WTC11 (cell line): Measurements from ENCODE around the gene C17orf114.
A peak's percentile ranks its signal among the peaks of the same experiment; 100 is the strongest.

ENCODE experiments used
- ATAC-seq: fragments of 200-7000 bp; cut with Tn5 transposase; 2 replicates; pipeline ENCODE4 v1.10.0; 2021; ENCODE audit warnings: mild to moderate bottlenecking, moderate library complexity
- CTCF ChIA-PET: fragments of 300-600 bp; sonication (Branson Sonifier 250); formaldehyde crosslinking; loops from one replicate; lab custom pipeline; 2021; ENCODE audit warnings: antibody characterized with exemption; lab: Charles Lee
- POLR2A ChIA-PET: fragments of 350-600 bp; sonication (Branson Sonifier 250); formaldehyde crosslinking; loops from one replicate; lab custom pipeline; 2021; ENCODE audit warnings: antibody characterized with exemption; lab: Charles Lee
- DNase-seq: peaks from one replicate; pipeline ENCODE4 v3.0.0; 2021; ENCODE audit warnings: low spot score
- H3K27ac Mint-ChIP-seq: 2 replicates; pipeline ENCODE4 v1.8.0; 2021; ENCODE audit warnings: mixed read lengths
- H3K27me3 Mint-ChIP-seq: 2 replicates; pipeline ENCODE4 v1.8.0; 2021; ENCODE audit warnings: low read depth, mild to moderate bottlenecking, moderate library complexity, mixed read lengths
- H3K36me3 Mint-ChIP-seq: 2 replicates; pipeline ENCODE4 v1.8.0; 2021; ENCODE audit warnings: mixed read lengths
- H3K4me1 Mint-ChIP-seq: 2 replicates; pipeline ENCODE4 v1.8.0; 2022; ENCODE audit warnings: mixed read lengths
- H3K4me3 Mint-ChIP-seq: 2 replicates; pipeline ENCODE4 v1.8.0; 2021; ENCODE audit warnings: mild to moderate bottlenecking, moderate library complexity, mixed read lengths
- H3K9me3 Mint-ChIP-seq: 2 replicates; pipeline ENCODE4 v1.8.0; 2021; ENCODE audit warnings: mixed read lengths
- AFF4 ChIP-seq: sonication (generic); formaldehyde crosslinking; IDR thresholded peaks from 2 replicates; pipeline ENCODE4 v1.8.1; 2023; ENCODE audit warnings: mild to moderate bottlenecking, missing genetic modification reagents, borderline replicate concordance
- ATF3 ChIP-seq: sonication (generic); formaldehyde crosslinking; conservative IDR thresholded peaks from 2 replicates; pipeline ENCODE4 v1.8.1; 2022; ENCODE audit warnings: mild to moderate bottlenecking, missing genetic modification reagents
- CREB1 ChIP-seq: sonication (generic); formaldehyde crosslinking; IDR thresholded peaks from 2 replicates; pipeline ENCODE4 v1.8.0; 2023; ENCODE audit warnings: mild to moderate bottlenecking, missing genetic modification reagents
- CREM ChIP-seq: sonication (generic); formaldehyde crosslinking; IDR thresholded peaks from 2 replicates; pipeline ENCODE4 v1.8.1; 2022; ENCODE audit warnings: mild to moderate bottlenecking, missing genetic modification reagents, moderate library complexity
- FOXP1 ChIP-seq: sonication (generic); formaldehyde crosslinking; IDR thresholded peaks from 2 replicates; pipeline ENCODE4 v1.8.0; 2022; ENCODE audit warnings: missing genetic modification reagents, mild to moderate bottlenecking, moderate library complexity, borderline replicate concordance
- HMGA2 ChIP-seq: fragments of 250-450 bp; sonication (Bioruptor Pico); IDR thresholded peaks from 2 replicates; pipeline ENCODE4 v1.4.0; 2021; ENCODE audit warnings: mild to moderate bottlenecking, moderate library complexity
- IRF2 ChIP-seq: sonication (generic); formaldehyde crosslinking; IDR thresholded peaks from 2 replicates; pipeline ENCODE4 v1.8.0; 2022; ENCODE audit warnings: low read depth, missing genetic modification reagents, borderline replicate concordance
- MAX ChIP-seq: sonication (generic); formaldehyde crosslinking; IDR thresholded peaks from 2 replicates; pipeline ENCODE4 v1.8.0; 2022; ENCODE audit warnings: mild to moderate bottlenecking, missing genetic modification reagents
- OVOL2 ChIP-seq: fragments of 250-450 bp; sonication (Bioruptor Pico); IDR thresholded peaks from 2 replicates; pipeline ENCODE4 v1.9.0; 2021; ENCODE audit warnings: mild to moderate bottlenecking, borderline replicate concordance
- SMAD3 ChIP-seq: sonication (generic); formaldehyde crosslinking; IDR thresholded peaks from 2 replicates; pipeline ENCODE4 v1.8.0; 2022; ENCODE audit warnings: missing genetic modification reagents, mild to moderate bottlenecking, borderline replicate concordance
- ZBTB21 ChIP-seq: sonication (generic); formaldehyde crosslinking; IDR thresholded peaks from 2 replicates; pipeline ENCODE4 v1.8.1; 2023; ENCODE audit warnings: mild to moderate bottlenecking, missing genetic modification reagents, borderline replicate concordance
- ZNF121 ChIP-seq: sonication (generic); formaldehyde crosslinking; IDR thresholded peaks from 2 replicates; pipeline ENCODE4 v1.8.0; 2023; ENCODE audit warnings: missing genetic modification reagents
- ZNF423 ChIP-seq: fragments of 250-450 bp; sonication (Bioruptor Pico); IDR thresholded peaks from 2 replicates; pipeline ENCODE4 v2.1.2; 2022; ENCODE audit warnings: mild to moderate bottlenecking, moderate library complexity
- ZNF532 ChIP-seq: fragments of 250-450 bp; sonication (Bioruptor Pico); IDR thresholded peaks from 2 replicates; pipeline ENCODE4 v1.9.0; 2021; ENCODE audit warnings: mild to moderate bottlenecking, borderline replicate concordance
- ZSCAN18 ChIP-seq: fragments of 250-450 bp; sonication (Bioruptor Pico); IDR thresholded peaks from 2 replicates; pipeline ENCODE4 v2.1.2; 2022; ENCODE audit warnings: mild to moderate bottlenecking, moderate library complexity
- TF ChIP-seq, protein P1 (sequence below): sonication (generic); formaldehyde crosslinking; IDR thresholded peaks from 2 replicates; pipeline ENCODE4 v1.8.1; 2023; ENCODE audit warnings: mild to moderate bottlenecking, missing genetic modification reagents
- TF ChIP-seq, protein P2 (sequence below): fragments of 250-450 bp; sonication (Bioruptor Pico); IDR thresholded peaks from 2 replicates; pipeline ENCODE4 v1.9.0; 2021; ENCODE audit warnings: mild to moderate bottlenecking
- TF ChIP-seq, protein P3 (sequence below): fragments of 250-450 bp; sonication (Bioruptor Pico); conservative IDR thresholded peaks from 2 replicates; pipeline ENCODE4 v1.9.0; 2021; ENCODE audit warnings: mild to moderate bottlenecking
- TF ChIP-seq, protein P4 (sequence below): sonication (generic); formaldehyde crosslinking; IDR thresholded peaks from 2 replicates; pipeline ENCODE4 v1.8.0; 2023; ENCODE audit warnings: missing genetic modification reagents

The C17orf114 gene

DNA sequence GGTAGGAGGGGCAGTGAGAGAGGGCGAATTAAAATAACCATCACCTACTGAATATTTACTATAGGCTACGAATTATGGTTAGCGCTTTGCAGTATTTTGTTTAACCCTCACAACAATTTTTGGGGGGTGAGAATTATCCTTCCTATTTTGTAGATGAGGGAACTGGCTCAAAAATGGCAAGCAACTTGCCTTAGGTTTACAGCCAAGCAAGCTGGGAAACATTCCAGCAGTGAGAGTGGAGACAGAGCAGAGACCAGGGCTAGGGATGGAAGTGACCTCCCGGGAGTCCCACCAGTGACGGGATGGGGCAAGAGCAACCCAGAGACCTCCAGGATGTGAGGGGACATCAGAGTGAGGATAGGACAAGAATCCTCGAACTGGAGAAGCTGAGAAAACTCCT is 15.6 kb downstream of the C17orf114 start (continued):
- TF ChIP-seq ATF3 (CRISPR knock-in tag) (no peak), MAX (CRISPR knock-in tag) (no peak), OVOL2 (CRISPR knock-in tag) (no peak), ZNF423 (CRISPR knock-in tag) (no peak), ZNF121 (CRISPR knock-in tag) (no peak)
- TF ChIP-seq, protein P1, sequence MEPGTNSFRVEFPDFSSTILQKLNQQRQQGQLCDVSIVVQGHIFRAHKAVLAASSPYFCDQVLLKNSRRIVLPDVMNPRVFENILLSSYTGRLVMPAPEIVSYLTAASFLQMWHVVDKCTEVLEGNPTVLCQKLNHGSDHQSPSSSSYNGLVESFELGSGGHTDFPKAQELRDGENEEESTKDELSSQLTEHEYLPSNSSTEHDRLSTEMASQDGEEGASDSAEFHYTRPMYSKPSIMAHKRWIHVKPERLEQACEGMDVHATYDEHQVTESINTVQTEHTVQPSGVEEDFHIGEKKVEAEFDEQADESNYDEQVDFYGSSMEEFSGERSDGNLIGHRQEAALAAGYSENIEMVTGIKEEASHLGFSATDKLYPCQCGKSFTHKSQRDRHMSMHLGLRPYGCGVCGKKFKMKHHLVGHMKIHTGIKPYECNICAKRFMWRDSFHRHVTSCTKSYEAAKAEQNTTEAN (CRISPR knock-in tag), result no peak
- TF ChIP-seq, all 79 proteins: peak for 0

GRCh38 chr17:4786106-4786511 is 16.0 kb downstream of the C17orf114 start, which contains the start of gene VMO1:
Gene VMO1 (minus strand): TSS chr17:4786364. CDS start chr17:4786352, 12 bp downstream.
- no peak within 1 kb of the TSS for H3K4me3 Mint-ChIP-seq
- H3K27me3 Mint-ChIP-seq, result peaks cover 48% of the 10 kb centered on the region
- peaks cover 33% of the 10 kb centered on the region for H3K4me1 Mint-ChIP-seq
- POLR2A ChIA-PET, result no interaction called here
- no peaks in the 10 kb centered on the region for H3K36me3 Mint-ChIP-seq
- DNase-seq, result peak; percentile 23
- H3K9me3 Mint-ChIP-seq, result no peaks in the 10 kb centered on the region
- peak within 1 kb of the TSS; percentile 79 for H3K27ac Mint-ChIP-seq
- CTCF ChIA-PET, result interaction anchor here (0.8 to 2.1 kb wide), 5 partner anchors 10 to 95 kb away, joined by 4 to 9 read pairs (median 5); partner anchors contain the start of genes ARRB2, PLD2 and PSMB6
- ATAC-seq, result no peak
- no peak for TF ChIP-seq CREB1 (CRISPR knock-in tag)
- TF ChIP-seq, protein P2, sequence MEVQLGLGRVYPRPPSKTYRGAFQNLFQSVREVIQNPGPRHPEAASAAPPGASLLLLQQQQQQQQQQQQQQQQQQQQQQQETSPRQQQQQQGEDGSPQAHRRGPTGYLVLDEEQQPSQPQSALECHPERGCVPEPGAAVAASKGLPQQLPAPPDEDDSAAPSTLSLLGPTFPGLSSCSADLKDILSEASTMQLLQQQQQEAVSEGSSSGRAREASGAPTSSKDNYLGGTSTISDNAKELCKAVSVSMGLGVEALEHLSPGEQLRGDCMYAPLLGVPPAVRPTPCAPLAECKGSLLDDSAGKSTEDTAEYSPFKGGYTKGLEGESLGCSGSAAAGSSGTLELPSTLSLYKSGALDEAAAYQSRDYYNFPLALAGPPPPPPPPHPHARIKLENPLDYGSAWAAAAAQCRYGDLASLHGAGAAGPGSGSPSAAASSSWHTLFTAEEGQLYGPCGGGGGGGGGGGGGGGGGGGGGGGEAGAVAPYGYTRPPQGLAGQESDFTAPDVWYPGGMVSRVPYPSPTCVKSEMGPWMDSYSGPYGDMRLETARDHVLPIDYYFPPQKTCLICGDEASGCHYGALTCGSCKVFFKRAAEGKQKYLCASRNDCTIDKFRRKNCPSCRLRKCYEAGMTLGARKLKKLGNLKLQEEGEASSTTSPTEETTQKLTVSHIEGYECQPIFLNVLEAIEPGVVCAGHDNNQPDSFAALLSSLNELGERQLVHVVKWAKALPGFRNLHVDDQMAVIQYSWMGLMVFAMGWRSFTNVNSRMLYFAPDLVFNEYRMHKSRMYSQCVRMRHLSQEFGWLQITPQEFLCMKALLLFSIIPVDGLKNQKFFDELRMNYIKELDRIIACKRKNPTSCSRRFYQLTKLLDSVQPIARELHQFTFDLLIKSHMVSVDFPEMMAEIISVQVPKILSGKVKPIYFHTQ (CRISPR knock-in tag), result no peak
- TF ChIP-seq HMGA2 (CRISPR knock-in tag), result no peak
- TF ChIP-seq IRF2 (CRISPR knock-in tag), result no peak
- TF ChIP-seq SMAD3 (CRISPR knock-in tag), result no peak
- TF ChIP-seq, protein P3, sequence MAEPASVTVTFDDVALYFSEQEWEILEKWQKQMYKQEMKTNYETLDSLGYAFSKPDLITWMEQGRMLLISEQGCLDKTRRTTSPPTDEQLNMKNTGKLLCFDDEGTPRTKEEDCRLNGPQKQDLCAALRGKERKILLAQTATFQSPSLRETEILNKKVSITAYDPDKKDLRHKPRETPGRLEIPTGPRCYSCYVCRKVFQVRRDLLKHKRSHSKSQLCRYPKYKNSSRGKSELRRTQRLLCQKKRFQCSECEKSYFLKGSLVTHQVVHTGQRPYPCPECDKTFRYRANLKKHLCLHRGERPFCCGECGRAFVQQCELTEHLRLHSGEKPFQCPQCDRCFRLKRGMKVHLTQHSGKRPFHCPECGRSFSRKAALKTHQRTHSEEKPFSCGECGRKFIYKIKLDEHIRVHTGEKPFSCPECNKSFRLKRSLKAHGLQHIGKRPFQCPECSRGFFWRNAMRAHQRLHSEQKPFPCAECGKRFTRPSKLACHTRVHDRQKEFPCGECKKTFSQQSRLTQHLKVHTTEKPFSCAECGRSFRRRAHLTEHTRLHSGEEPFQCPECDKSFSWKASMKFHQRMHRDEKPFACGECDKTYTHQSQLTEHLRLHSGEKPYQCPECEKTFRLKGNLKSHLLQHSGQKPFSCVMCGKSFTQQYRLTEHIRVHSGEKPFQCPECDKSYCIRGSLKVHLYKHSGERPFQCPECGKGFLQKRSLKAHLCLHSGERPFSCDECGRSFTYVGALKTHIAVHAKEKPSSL (CRISPR knock-in tag), result no peak
- TF ChIP-seq FOXP1 (CRISPR knock-in tag), result no peak
- no peak for TF ChIP-seq AFF4 (CRISPR knock-in tag)
- no peak for TF ChIP-seq ZNF532 (CRISPR knock-in tag)
- TF ChIP-seq ZSCAN18 (CRISPR knock-in tag), result no peak
- no peak for TF ChIP-seq CREM (CRISPR knock-in tag)
- TF ChIP-seq, protein P4, sequence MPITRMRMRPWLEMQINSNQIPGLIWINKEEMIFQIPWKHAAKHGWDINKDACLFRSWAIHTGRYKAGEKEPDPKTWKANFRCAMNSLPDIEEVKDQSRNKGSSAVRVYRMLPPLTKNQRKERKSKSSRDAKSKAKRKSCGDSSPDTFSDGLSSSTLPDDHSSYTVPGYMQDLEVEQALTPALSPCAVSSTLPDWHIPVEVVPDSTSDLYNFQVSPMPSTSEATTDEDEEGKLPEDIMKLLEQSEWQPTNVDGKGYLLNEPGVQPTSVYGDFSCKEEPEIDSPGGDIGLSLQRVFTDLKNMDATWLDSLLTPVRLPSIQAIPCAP, result no peak
- no peak for TF ChIP-seq ZBTB21
